Measurements from ENCODE around the gene URAD.

The URAD gene

DNA sequence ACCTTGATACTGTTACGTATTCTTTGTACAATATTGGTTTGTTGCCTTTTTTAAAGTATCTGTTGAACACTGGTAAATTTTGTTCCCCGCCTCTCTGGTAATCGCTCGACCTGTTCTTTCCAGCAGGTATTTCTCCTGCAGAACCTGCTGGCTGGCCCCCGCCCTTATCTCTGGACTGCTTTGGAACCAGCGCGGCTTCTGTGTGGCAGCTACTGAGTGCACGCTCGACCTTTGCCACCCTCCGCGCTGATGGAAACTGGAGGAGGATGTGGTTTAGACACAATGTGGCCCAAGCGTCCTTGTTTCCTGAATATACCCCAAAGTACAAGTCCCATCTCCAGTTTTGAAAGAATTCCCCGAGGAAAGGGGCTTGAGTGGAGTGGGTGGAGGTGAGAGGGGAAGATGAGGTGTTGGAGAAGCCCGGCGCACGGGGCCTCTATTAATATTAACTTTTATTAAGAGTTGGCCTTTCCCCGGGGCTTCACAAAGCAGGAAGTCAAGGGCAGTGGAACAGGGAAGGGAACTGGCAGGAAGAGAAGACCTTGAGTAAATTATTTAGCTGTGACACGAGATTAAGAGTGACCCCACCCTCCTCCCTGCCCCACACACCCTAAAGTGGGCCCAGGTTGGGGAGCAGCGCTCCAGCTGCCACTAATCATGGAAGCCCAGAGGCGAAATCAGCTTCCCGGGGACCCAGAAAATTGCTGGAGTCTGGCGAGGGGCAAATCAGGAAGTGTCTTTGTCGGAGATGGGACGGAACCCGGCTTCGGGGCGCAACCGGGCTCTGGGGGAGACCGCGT is 35.4 kb downstream of the URAD start:
- no peak; the same call in 1 of the 2 replicates for TF ChIP-seq POLR2AphosphoS5 (IDR thresholded peaks at IDR 0.05; ENCODE audit: low read depth)
- TF ChIP-seq SPI1 (IDR thresholded peaks at IDR 0.05; ENCODE audit: borderline replicate concordance, low read depth), result no peak
- no peak for TF ChIP-seq CTCF (IDR thresholded peaks at IDR 0.05; ENCODE audit: insufficient read depth, low read length)
- TF ChIP-seq, protein P1, sequence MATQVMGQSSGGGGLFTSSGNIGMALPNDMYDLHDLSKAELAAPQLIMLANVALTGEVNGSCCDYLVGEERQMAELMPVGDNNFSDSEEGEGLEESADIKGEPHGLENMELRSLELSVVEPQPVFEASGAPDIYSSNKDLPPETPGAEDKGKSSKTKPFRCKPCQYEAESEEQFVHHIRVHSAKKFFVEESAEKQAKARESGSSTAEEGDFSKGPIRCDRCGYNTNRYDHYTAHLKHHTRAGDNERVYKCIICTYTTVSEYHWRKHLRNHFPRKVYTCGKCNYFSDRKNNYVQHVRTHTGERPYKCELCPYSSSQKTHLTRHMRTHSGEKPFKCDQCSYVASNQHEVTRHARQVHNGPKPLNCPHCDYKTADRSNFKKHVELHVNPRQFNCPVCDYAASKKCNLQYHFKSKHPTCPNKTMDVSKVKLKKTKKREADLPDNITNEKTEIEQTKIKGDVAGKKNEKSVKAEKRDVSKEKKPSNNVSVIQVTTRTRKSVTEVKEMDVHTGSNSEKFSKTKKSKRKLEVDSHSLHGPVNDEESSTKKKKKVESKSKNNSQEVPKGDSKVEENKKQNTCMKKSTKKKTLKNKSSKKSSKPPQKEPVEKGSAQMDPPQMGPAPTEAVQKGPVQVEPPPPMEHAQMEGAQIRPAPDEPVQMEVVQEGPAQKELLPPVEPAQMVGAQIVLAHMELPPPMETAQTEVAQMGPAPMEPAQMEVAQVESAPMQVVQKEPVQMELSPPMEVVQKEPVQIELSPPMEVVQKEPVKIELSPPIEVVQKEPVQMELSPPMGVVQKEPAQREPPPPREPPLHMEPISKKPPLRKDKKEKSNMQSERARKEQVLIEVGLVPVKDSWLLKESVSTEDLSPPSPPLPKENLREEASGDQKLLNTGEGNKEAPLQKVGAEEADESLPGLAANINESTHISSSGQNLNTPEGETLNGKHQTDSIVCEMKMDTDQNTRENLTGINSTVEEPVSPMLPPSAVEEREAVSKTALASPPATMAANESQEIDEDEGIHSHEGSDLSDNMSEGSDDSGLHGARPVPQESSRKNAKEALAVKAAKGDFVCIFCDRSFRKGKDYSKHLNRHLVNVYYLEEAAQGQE (IDR thresholded peaks at IDR 0.05; ENCODE audit: insufficient replicate concordance, low read depth), result no peak
- no peak; the same call in 1 of the 2 replicates for TF ChIP-seq GABPA (IDR thresholded peaks at IDR 0.05; ENCODE audit: low read depth)
- no peak overlapping the region for H3K27ac ChIP-seq (replicated peaks)
- DNase-seq (ENCODE audit: low read depth in 1 of 2, low spot score in 1 of 2), result peak in 1 of 2 experiments; percentile 39
- peaks cover 26% of the 10 kb centered on the region for H3K27me3 ChIP-seq (ENCODE audit: insufficient read depth, poor library complexity, severe bottlenecking)
- peak overlapping the region; percentile 54 for H3K4me3 ChIP-seq (replicated peaks; ENCODE audit: insufficient read depth, low read length)

- Histone ChIP-seq H3K4me3 (replicated peaks; ENCODE audit: insufficient read depth, low read length) (no peak overlapping the region), H3K27ac (replicated peaks) (no peak overlapping the region), H3K27me3 (ENCODE audit: insufficient read depth, poor library complexity, severe bottlenecking) (peaks cover 9% of the 10 kb centered on the region)
- no peak for DNase-seq (ENCODE audit: low read depth in 1 of 2, low spot score in 1 of 2)
- TF ChIP-seq CTCF (IDR thresholded peaks at IDR 0.05; ENCODE audit: insufficient read depth, low read length), result no peak
- TF ChIP-seq, protein P1 (IDR thresholded peaks at IDR 0.05; ENCODE audit: insufficient replicate concordance, low read depth), result no peak
- no peak for TF ChIP-seq GABPA (IDR thresholded peaks at IDR 0.05; ENCODE audit: low read depth)
- no peak for TF ChIP-seq SPI1 (IDR thresholded peaks at IDR 0.05; ENCODE audit: borderline replicate concordance, low read depth)
- no peak for TF ChIP-seq POLR2AphosphoS5 (IDR thresholded peaks at IDR 0.05; ENCODE audit: low read depth)
These were observed 45.5 kb downstream of the URAD start for GRCh38 chr13:27942972-27943371.

- Histone ChIP-seq H3K4me3 (replicated peaks; ENCODE audit: insufficient read depth, low read length) (no peak overlapping the region), H3K27ac (replicated peaks) (no peak overlapping the region), H3K27me3 (ENCODE audit: insufficient read depth, poor library complexity, severe bottlenecking) (peaks cover 29% of the 10 kb centered on the region)
- no peak for DNase-seq (ENCODE audit: low read depth in 1 of 2, low spot score in 1 of 2)
- TF ChIP-seq POLR2AphosphoS5 (IDR thresholded peaks at IDR 0.05; ENCODE audit: low read depth) (no peak), CTCF (IDR thresholded peaks at IDR 0.05; ENCODE audit: insufficient read depth, low read length) (no peak), SPI1 (IDR thresholded peaks at IDR 0.05; ENCODE audit: borderline replicate concordance, low read depth) (no peak), GABPA (IDR thresholded peaks at IDR 0.05; ENCODE audit: low read depth) (no peak)
- TF ChIP-seq, protein P1 (IDR thresholded peaks at IDR 0.05; ENCODE audit: insufficient replicate concordance, low read depth), result no peak
These were observed 54.7 kb downstream of the URAD start for GRCh38 chr13:27933580-27934328.
